Gastrocnemius medialis (tissue), 4 donors: Measurements from ENCODE around the gene TMEM213. TPM values are rescaled to one million over a fixed set of nuclear protein-coding genes. Genes with fewer than 3 reads are reported as not detected.

Experiments
- ATAC-seq, 2 donors: fragments of 150-250 bp; one replicate each; pipeline ENCODE4 v1.9.1; 2016
- DNase-seq, 2 donors: peaks; one replicate each; pipeline ENCODE4 v3.0.0-alpha.2; 2019
- H3K27ac ChIP-seq, 4 donors: fragments of 200-600 bp; sonication (generic); 1 replicate in 1 of 4; 2 replicates in 3 of 4; pipeline ENCODE4 v1.5.1; 2016 to 2018; ENCODE audit warnings: mild to moderate bottlenecking in 2 of 4, moderate library complexity in 1 of 4
- H3K27me3 ChIP-seq, 3 donors: fragments of 200-600 bp; sonication (generic) in 2 of 3; 1 replicate in 1 of 3; 2 replicates in 2 of 3; pipeline versions ENCODE4 v1.5.1 to v1.6.0; 2016 to 2019; ENCODE audit warnings: mild to moderate bottlenecking in 1 of 3, moderate library complexity in 1 of 3
- H3K36me3 ChIP-seq, 2 donors: fragments of 200-600 bp; sonication (generic) in 1 of 2; one replicate each; pipeline ENCODE4 v1.5.1; 2017 to 2018
- H3K4me1 ChIP-seq, 2 donors: fragments of 200-600 bp; sonication (generic) in 1 of 2; one replicate each; pipeline ENCODE4 v1.5.1; 2016 to 2017; ENCODE audit warnings: mild to moderate bottlenecking in 2 of 2
- H3K4me3 ChIP-seq, 4 donors: fragments of 200-600 bp; sonication (generic) in 3 of 4; 1 replicate in 1 of 4; 2 replicates in 3 of 4; pipeline ENCODE4 v1.5.1; 2016 to 2019; ENCODE audit warnings: mild to moderate bottlenecking in 2 of 4
- H3K9me3 ChIP-seq, 3 donors: fragments of 200-600 bp; sonication (generic) in 2 of 3; 1 replicate in 1 of 3; 2 replicates in 2 of 3; pipeline ENCODE4 v1.5.1; 2016 to 2019
- POLR2A ChIP-seq, 2 donors: fragments of 450-650 bp; IDR thresholded peaks; one replicate each; pipeline ENCODE4 v1.6.1; 2017; ENCODE audit warnings: antibody characterized with exemption in 2 of 2, mild to moderate bottlenecking in 2 of 2, moderate library complexity in 2 of 2
- in situ Hi-C, 4 donors: fragments of 200-750 bp; cut with MboI; loops; one replicate each; pipeline versions ENCODE4 v1.15.0 to v1.8.0; 2017; ENCODE audit warnings: low sequenced_read_pairs in 4 of 4
- intact Hi-C: fragments of 100-400 bp; cut with DNase I; formaldehyde crosslinking; loops from one replicate; pipeline ENCODE4 v1.15.1; 2023; ENCODE audit warnings: low total_unique reads
- total RNA-seq, 4 donors: library from RNA; depleted of rRNA; stranded (reverse); fragments of >200 nt; gene quantifications; one replicate each; pipeline versions ENCODE4 v1.1.0 to v1.2.3, GENCODE V29; 2016
- TF ChIP-seq, protein P1 (sequence below), 5 experiments: fragments of 450-650 bp in 3 of 5; fragments of 200-600 bp in 2 of 5; sonication (generic) in 2 of 5; IDR thresholded peaks in 4 of 5; conservative IDR thresholded peaks in 1 of 5; 1 replicate in 4 of 5; 2 replicates in 1 of 5; pipeline ENCODE4 v1.5.1; 2016 to 2019; ENCODE audit warnings: antibody characterized with exemption in 5 of 5, mild to moderate bottlenecking in 3 of 5, moderate library complexity in 3 of 5

Gene TMEM213
- total RNA-seq, 4 donors from 2014 or later: not detected

DNA sequence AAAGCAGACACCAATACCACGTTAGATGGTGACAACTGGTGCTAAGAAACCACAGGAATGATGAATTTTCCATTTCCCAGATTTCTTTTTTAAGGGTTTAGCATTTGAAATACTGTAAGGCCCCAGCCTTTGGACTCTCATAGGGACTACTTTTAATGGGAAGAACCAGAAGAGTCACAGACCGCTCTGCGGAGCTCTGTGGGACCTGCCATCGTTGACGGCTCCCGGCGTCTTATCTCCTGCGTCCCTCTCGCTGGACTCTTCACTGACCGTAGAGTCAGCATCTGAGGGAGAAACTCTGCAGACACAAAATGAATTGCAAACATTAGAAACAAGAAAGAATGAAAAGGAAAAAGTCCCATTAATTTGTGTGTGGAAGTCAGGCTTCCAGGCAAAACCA is 81.6 kb downstream of the TMEM213 start:
- Histone ChIP-seq H3K27me3 (no peaks in the 10 kb centered on the region), H3K36me3 (no peaks in the 10 kb centered on the region), H3K9me3 (no peaks in the 10 kb centered on the region), H3K4me1 (no peaks in the 10 kb centered on the region), H3K4me3 (no peak overlapping the region), H3K27ac (no peak overlapping the region)
- intact Hi-C loops (no loop called here), in situ Hi-C loops (no loop called here)
- no peak for DNase-seq
- TF ChIP-seq, protein P1, sequence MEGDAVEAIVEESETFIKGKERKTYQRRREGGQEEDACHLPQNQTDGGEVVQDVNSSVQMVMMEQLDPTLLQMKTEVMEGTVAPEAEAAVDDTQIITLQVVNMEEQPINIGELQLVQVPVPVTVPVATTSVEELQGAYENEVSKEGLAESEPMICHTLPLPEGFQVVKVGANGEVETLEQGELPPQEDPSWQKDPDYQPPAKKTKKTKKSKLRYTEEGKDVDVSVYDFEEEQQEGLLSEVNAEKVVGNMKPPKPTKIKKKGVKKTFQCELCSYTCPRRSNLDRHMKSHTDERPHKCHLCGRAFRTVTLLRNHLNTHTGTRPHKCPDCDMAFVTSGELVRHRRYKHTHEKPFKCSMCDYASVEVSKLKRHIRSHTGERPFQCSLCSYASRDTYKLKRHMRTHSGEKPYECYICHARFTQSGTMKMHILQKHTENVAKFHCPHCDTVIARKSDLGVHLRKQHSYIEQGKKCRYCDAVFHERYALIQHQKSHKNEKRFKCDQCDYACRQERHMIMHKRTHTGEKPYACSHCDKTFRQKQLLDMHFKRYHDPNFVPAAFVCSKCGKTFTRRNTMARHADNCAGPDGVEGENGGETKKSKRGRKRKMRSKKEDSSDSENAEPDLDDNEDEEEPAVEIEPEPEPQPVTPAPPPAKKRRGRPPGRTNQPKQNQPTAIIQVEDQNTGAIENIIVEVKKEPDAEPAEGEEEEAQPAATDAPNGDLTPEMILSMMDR (IDR thresholded peaks at IDR 0.05 in 4 of 5, conservative IDR thresholded peaks at IDR 0.05 in 1 of 5): no peak
- no peak for TF ChIP-seq POLR2A (IDR thresholded peaks at IDR 0.05)
- ATAC-seq: no peak

GRCh38 chr7:138880881-138881578 is 83.2 kb downstream of the TMEM213 start:
- intact Hi-C loops: loop anchor here (10.0 kb wide), 1 partner anchor 194 kb away; no protein-coding TSS in a partner anchor
- Histone ChIP-seq H3K4me1 (no peaks in the 10 kb centered on the region), H3K9me3 (no peaks in the 10 kb centered on the region), H3K36me3 (no peaks in the 10 kb centered on the region), H3K27ac (no peak overlapping the region), H3K27me3 (no peaks in the 10 kb centered on the region), H3K4me3 (no peak overlapping the region)
- DNase-seq: no peak
- in situ Hi-C loops: loop anchor here in 2 of 4 donors (10.0 kb wide), 2 partner anchors 104 to 194 kb away; partner anchors contain the start of gene KIAA1549 (in 1 of the 2)
- TF ChIP-seq, protein P1 (IDR thresholded peaks at IDR 0.05 in 4 of 5, conservative IDR thresholded peaks at IDR 0.05 in 1 of 5): no peak
- TF ChIP-seq POLR2A (IDR thresholded peaks at IDR 0.05): no peak
- no peak for ATAC-seq

DNA sequence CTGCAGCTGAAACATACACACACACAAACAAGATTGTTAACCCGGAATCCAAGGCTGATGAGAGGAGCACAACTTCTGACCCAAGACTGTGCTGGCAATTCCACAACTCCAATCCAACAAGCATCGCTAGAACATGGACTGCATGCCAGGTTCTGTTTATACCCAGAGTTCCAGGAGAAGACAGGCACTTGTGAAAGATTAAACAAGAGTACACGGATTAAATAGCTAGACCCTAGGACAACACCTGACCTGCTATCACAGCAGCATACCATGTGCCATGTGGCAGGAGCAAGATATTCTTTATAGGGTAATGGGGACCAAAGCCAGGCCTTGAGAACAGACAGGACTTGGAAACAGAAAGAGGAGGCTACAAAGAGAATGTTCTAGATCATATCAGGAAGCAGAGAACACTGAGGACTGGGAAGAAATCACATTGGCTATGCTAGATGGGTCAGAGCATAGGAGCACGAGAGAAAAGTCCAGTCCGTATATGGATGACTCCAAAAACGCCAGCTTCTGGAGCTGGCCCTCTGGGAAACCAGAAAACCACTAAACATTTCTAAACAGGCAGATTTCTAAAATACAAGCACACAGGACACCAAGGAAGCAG is 83.9 kb downstream of the TMEM213 start:
- H3K27me3 ChIP-seq: no peaks in the 10 kb centered on the region
- no peak for DNase-seq
- H3K36me3 ChIP-seq: no peaks in the 10 kb centered on the region
- no peaks in the 10 kb centered on the region for H3K4me1 ChIP-seq
- H3K27ac ChIP-seq: no peak overlapping the region
- intact Hi-C loops (loop anchor here (10.0 kb wide), 1 partner anchor 193 kb away; no protein-coding TSS in a partner anchor), in situ Hi-C loops (loop anchor here in 2 of 4 donors (10.0 kb wide), 2 partner anchors 103 to 193 kb away; partner anchors contain the start of gene KIAA1549 (in 1 of the 2))
- ATAC-seq: peak in 1 of 2 donors; percentile 36
- no peak overlapping the region for H3K4me3 ChIP-seq
- no peaks in the 10 kb centered on the region for H3K9me3 ChIP-seq
- TF ChIP-seq, protein P1 (IDR thresholded peaks at IDR 0.05 in 4 of 5, conservative IDR thresholded peaks at IDR 0.05 in 1 of 5): no peak
- no peak for TF ChIP-seq POLR2A (IDR thresholded peaks at IDR 0.05)

- TF ChIP-seq, protein P1 (IDR thresholded peaks at IDR 0.05 in 4 of 5, conservative IDR thresholded peaks at IDR 0.05 in 1 of 5): no peak
- no peak for TF ChIP-seq POLR2A (IDR thresholded peaks at IDR 0.05)
- intact Hi-C loops: loop anchor here (10.0 kb wide), 1 partner anchor 193 kb away; no protein-coding TSS in a partner anchor
- no peak for ATAC-seq
Observed at GRCh38 chr7:138882249-138882648, 84.5 kb downstream of the TMEM213 start.

More at GRCh38 chr7:138882249-138882648, 84.5 kb downstream of the TMEM213 start:
- H3K27ac ChIP-seq: no peak overlapping the region
- no peaks in the 10 kb centered on the region for H3K4me1 ChIP-seq
- no peak overlapping the region for H3K4me3 ChIP-seq
- H3K36me3 ChIP-seq: no peaks in the 10 kb centered on the region
- no peak for DNase-seq
- no peaks in the 10 kb centered on the region for H3K27me3 ChIP-seq
- no peaks in the 10 kb centered on the region for H3K9me3 ChIP-seq
- in situ Hi-C loops: loop anchor here in 2 of 4 donors (10.0 kb wide), 2 partner anchors 103 to 193 kb away; partner anchors contain the start of gene KIAA1549 (in 1 of the 2)
